SIG-M5 treated with dmso at 0.1 percent for 504 hours (cell line): ENCODE measurements around the gene ANKRD39.

ENCODE experiments used
- DNase-seq: peaks from one replicate; lab custom pipeline; 2025; ENCODE audit not compliant: unreplicated experiment; lab: John Stamatoyannopoulos, UW

Gene ANKRD39

DNA sequence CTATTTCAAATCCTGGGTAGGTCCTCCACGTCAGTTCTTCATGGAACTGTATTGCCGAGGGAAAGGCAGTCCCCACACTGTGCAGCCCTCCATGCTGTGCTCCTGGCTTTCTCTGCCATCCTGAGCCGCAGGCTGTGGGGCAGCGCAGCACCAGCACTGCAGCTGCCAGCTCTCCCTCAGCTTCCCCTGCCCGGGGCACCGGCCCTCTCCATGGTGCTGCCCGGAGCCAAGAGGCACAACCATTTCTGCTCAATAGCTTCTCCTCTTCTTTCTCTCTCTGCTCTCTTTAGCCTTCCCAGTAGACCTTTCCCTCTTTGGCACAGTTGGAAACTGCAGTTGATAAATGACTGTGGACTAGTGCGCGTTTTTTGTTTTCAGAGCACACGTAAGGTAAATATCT is 26.1 kb downstream of the ANKRD39 start:
- no peak for DNase-seq

DNA sequence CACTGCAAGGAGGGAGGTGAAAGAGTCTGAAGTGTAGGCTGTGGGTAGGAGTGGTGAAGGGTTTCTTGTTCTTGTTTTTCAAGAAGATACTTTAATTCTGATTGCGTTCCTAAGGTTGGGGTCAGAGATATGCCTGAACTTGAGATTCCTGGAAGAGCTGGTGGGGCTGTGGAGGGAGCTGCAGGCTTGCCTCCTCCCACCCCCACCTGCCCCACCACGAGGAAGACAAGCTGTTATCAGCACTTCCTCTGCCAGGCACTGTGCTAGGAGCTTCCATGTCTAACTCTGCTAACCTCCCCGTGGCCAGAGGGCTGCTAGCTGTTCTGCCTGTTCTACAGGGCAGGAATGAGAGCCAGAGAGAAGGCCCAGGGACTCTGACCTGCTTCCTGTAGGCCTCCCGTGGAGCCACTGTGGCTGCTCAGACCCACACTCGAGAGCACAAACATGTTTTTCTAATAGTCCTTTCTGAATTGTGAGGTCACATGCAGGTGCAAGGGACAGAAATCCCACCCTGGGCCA is 27.7 kb downstream of the ANKRD39 start:
- no peak for DNase-seq

DNA sequence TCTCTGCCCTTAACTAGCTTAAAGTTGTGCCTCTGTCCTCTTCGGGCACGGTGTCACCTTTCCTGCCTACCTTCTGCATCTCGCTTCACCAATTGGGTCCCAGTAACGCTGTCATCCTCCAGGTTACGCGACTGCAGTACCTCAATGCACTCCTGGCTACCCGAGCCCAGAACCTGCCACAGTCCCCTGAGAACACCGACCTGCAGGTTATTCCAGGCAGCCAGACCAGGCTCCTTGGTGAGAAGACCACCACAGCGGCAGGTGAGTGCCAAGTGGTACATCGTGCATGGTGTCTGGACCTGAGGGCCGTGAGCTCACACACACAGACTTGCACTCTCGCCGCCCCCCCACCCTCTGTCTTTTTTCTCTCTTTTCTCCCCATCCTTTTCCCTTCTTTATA is 28.9 kb downstream of the ANKRD39 start:
- no peak for DNase-seq

DNA sequence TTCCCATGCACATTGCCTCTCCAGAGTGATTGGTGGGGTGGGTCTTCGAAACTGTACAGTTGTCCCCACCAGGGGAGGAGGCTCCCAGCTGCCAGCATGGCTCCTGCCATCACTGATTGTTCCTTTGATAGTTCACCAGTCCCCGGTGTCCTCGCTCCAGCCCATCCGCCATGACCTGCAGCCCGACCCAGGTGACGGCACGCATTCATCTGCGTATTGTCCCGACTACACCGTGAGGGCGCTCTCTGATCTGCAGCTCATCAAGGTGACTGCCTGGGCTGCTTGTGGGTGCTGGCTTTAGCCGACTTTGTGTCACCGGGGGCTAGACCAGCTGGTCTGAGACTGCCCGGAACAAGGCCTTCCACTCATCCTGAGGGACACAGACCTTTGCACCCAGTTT is 29.4 kb downstream of the ANKRD39 start:
- DNase-seq, result no peak

DNA sequence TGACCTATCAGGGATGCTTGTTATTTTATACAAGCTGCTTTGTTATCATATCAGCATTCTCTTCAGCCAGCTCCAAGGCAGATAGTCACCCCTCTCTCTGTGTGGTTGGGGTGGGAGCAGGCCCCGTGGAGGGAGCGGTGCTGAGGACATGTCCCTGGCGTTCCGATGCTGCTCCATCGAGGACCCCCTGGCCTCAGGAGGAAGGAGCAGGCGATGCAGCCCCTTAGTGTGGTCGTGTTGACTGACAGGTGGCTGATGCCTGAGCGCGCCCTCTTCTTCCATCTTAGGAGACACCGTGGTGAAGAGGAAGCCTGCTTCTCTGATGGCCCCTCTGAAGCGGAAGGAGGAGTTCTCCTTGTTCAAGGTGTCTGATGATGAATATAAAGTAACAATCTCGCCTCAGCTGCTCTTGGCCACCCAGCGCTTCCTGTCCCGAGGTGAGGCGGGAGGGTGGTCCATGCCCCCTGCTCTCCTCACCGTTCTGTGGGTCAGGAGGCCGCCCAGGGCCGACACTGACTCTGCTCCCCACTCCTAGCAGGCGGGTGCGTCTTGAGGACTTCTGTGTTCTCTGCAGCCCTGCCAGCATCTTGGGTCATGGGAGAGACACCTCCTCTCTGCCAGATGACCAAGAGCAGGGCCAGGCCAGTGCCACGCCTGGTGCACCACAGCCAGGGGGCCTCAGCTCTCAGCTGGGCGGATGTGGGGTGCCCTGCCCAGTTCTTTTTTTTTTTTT is 31.1 kb downstream of the ANKRD39 start:
- no peak for DNase-seq

DNA sequence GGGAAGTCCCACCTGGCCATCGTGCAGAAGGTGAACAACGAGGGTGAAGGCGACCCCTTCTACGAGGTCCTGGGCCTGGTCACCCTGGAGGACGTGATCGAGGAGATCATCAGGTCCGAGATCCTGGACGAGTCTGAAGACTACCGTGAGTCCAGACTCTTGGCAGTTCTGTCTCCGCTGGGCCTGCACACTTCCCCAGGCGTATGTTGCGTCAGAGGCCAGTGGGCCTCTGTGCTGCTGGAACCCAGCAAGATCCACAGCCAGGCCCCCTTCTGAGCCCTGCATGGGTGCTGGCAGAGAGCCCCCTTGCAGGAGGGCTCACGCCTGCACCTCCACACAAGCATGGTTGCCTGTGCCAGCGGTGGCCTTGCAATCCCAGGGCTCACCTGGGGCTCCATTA is 32.8 kb downstream of the ANKRD39 start:
- no peak for DNase-seq

DNA sequence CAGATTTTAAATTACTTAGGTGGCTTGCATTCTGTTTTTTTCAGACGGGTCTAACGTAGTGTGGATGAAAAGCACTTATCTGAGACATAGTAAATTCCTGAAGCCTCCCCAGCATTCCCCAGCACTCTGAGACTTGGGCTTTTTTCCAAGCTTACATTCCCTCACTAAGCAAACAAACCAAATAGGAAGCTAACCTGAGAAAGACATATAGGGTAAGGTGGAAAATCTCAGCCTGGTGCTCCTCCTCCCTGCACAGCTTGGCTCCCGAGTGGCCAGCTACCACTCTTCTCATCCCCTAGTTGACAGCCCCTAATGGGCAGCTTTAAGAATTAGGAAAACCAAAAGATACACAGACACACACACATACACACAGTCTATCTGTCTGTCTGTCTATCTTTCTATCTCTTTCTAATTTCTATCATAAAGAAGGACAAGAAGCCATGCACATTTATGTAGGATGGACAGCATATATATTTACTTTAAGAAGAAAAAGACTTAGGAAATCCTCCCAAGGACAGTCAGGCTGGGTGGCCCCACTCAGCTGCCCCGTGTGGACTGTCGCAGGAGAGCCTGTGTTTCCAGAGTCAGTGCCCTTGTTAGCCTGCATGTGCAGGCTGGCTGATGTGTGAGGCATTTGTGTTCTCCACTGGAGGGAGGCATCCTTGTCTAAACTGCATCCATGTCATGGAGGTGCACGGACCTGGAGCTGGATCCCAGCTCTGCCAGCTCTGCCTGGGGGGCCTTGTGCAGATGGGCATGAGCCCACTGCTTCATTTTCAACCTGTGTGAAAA is 33.5 kb downstream of the ANKRD39 start:
- DNase-seq, result no peak

DNA sequence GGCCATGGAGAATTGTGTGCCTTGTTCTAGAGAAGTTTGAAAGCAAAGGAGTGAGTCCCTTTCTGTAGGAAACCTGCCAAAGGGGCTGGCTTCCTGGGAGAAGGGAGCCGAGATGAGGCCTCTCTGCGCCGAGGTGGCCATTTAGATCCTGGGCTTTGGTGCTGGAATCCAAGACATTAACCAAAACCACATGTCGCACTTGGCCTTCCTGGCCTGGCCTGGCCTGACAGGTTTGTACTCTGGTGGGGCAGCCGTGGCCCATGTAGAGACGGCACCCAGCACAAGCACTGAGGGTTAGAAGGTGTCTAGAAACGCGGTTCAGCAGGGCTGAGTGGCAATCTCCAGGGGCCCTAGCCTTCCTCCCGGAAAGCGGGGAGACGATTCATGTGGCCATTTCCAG is 34.6 kb downstream of the ANKRD39 start:
- no peak for DNase-seq

DNA sequence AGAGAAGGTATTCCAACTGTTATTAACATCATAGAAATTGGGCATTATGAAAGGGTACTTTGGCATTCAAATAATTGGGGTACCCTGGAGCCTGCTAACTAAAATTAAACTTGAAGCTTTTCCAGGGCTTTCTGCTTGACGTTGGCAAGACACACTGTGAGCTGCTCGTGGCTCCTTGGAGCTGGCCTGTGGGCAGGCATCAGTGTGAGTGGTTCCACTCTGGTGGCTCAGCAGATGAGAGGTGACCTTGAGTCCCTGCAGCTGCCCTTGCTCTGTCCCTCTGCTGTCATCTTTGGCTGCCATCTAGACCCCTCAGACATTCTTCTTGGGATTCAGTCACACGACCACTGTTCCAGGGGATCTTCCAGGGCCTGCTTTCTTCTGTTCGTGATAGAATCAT is 35.0 kb downstream of the ANKRD39 start:
- DNase-seq, result no peak

DNA sequence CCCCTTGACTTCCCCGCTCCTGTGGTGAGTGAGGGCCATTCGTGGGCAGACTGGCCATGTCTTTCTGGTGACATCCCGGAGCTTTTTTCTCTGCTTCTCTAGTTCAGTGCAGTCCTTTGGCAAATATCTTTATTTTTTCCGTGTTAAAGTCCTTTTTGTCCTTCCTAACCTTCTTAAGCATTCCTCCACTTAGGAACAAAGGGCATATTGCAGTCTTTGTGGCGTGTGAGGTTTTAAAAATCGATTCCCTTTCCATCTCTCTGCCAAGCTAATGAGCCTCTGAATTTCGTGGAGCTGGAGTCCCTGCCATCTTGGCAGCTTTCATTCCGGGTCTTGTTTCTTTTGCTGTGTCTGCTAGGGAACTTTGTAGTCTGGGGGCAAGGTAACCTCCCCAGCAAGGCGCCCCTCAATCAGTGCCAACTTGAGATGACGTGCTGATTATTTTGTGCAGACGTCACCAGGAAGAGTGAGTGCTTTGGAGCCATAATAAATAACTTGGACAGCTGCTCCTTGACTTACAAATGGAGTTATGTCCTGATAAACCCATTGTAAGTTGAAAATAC is 36.6 kb downstream of the ANKRD39 start:
- no peak for DNase-seq

DNA sequence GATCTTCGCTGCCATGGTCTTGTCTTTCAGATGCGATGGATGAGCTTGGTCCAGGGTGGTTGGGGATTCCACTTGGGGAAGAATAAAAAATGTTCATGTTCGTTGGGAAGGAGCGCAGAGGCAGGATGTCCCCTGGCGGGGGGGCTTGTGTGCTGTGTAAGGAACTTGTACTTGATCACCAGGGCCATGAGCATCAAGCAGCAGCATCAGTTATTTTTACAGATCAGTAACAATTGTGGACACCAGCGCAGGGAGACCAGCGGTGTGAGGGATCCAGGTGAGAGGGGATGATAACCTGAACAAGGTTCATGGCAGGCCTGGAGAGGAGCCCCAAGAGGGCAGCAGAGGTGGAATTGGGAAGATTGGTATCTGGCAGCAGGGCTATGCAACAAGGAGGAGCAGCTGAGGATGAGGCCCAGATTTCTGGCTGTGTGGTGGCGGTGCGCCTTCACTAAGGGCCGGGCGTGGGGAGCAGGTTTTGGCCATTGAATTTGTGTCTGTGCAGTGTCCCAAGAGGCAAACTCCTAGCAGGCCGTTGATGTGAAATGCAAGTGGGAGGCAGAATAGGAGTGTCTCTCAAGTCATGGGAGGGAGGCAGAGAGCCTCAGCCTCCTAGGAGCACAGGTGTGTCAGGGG is 37.8 kb downstream of the ANKRD39 start:
- no peak for DNase-seq

DNA sequence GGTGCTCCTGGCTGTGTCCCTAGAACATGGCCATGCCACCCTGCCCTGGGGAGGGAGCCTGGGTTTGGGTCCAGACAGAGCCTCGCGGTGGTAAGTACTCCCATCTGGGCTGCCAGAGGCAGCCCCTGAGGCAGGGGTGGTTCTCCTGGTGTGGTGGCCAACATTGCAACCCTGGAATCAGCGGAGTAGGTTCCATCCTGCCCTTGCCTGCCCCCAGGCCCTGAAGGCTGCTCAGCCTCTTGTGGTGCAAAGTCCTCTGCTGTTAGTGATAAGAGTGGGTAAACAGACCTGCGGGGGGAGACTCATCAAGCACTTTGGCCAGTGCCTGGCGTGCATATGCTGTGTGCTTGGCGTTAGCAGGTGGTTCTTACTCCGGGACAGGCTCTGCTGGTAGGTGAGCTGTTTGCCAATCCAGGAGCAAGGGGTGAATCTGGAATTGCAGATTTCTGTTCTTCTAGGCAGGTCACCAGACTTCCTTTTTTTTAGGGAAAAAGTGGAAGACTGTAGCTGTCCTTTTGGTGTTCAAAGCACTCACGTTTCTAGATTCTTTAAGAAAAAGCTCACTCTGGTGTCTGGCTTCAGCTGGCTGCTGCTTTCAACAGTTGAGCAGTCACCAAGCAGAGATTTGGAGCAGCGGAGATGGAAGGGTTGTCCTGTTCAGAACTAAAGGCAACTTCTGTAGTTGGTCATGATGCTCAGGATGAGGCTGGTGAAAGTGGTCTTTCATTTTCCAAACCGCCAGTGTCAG is 38.5 kb downstream of the ANKRD39 start:
- DNase-seq, result no peak

DNA sequence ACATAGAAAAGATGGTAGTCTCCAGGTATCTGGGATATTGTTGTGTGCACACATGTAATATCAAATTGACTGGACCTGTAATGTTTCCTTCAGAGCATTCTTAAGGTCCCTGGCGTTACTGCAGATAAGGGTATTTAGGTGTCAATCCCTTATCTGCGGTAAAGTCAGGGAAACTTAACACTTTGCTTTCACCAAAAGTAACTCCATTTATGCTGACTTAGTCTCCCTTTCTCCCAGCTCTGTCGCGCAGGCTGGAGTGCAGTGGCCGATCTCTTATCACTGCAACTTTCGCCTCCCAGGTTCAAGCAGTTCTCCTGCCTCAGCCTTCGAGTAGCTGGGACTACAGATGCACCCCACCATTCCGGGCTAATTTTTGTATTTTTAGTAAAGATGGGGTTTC is 39.9 kb downstream of the ANKRD39 start:
- DNase-seq, result no peak

DNA sequence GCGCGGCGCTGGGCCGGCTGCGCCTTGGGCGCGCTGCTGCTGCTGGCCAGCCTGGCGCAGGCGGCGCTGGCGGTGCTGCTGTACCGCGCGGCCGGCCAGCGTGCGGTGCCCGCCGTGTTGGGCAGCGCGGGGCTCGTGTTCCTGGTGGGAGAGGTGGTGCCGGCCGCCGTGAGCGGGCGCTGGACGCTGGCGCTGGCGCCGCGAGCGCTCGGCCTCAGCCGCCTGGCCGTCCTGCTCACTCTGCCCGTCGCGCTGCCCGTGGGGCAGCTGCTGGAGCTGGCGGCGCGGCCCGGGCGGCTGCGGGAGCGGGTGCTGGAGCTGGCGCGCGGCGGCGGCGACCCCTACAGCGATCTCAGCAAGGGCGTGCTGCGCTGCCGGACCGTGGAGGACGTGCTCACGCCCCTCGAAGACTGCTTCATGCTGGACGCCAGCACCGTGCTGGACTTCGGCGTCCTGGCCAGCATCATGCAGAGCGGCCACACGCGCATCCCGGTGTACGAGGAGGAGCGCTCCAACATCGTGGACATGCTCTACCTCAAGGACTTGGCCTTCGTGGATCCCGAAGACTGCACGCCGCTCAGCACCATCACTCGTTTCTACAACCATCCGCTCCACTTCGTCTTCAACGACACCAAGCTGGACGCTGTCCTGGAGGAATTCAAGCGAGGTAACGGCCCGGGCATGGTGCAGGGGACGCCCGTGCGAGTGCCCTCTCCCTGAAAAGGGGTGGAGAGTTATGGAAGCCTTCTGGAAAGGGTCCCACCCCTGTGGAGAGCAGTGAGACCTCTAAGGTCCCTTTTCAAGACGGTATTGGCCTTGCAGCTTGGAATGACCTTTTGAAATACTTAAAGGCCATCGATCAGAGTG is 40.7 kb downstream of the ANKRD39 start:
- DNase-seq, result peak; percentile 29

DNA sequence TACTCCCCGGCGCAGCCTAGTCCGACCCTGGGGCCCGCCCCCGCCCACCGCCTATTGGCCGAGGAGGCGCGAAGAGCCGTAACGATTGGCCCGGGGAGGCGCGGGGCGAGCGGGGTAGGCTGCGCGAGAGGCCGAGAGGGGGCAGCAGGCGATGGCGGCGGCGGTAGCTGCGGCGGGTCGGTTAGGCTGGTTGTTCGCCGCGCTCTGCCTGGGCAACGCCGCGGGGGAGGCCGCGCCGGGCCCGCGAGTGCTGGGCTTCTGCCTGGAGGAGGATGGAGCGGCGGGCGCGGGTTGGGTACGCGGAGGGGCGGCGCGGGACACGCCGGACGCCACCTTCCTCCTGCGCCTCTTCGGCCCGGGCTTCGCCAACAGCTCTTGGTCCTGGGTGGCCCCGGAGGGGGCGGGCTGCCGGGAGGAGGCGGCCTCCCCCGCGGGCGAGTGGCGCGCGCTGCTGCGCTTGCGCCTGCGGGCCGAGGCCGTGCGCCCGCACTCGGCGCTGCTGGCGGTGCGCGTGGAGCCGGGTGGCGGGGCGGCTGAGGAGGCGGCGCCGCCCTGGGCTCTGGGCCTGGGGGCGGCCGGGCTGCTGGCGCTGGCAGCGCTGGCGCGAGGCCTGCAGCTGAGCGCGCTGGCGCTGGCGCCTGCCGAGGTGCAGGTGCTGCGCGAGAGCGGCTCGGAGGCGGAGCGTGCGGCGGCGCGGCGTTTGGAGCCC is 41.5 kb downstream of the ANKRD39 start, which contains the start of gene CNNM3:
CNNM3 (plus strand) TSS at position 142 of the 709 bp plus-strand sequence; CDS start at position 152, 10 bp downstream.
- DNase-seq, result peak; percentile 93

DNA sequence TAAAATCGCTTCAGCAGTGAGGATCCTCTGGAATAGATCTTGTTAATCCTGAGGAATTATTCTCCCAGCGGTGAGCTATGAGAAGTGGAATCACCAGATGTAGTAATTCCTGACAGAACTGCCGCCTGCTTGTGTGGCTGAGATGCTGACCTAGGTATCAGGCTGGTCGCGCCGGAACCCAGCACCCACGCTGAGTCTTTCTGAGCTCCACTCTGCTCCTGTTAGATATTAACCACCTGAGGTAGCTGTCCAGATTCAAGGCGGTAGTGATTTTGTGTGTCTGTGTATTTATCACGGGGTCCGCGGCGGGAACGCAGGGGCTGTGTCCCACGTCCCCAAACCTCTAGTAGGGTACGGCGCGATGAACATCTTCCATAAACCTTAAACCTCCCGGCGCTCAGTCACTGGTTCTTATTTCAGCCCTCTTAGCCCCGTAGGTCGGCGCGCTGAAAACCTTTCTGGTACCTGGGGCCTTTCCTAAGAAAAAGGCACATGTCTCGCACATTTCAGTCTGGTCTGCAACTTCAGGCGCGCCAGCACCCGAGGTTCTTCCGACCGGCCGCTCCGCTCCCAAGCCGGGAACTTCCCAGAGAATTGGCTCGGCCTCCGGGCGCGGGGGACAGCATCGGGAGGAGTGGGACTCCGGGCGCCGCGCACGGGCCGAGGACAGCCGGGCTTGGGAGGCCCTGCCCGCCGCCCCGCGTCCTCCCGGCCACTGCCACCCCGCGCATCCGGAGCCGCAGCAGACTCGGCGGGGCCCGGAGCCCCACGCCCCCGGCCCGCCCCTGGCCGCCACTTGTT is 42.3 kb downstream of the ANKRD39 start:
- peak; percentile 35 for DNase-seq

DNA sequence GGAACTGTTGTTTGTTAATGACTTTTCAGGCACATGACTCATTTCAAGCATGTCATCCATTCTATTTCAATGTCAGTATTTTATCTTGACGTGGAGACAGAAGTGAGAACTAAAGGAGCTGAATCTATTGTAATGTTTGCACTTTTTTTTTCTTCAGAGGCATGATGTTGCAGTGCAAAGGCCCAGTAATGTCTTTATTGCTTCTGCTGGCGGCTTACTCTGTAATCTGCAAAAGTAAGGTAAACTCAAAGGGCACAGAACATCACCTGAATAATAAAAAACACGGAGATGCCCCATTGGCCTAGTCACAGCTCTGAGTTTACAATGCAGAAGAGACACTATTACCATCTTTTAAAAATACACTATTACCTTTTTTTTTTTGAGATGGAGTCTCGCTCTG is 44.2 kb downstream of the ANKRD39 start:
- no peak for DNase-seq

DNA sequence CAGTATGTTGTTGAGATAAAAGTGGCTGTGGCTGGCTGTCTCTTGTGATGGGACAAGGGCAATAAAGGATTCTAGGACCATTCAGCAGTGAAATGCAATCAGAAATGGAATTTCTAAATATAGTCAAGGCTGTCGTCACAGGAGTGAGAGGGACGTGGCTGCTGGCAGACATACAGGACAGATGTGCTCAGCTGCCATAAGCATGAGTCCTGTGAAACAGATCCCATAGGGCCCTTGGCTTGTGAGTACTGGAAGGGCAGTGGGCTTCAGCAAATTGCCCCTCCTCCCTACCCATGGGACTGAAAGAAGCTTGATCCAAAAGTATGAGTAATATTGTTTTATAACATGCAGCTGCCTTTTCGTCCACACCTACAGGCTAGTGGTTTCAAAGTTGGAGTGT is 45.9 kb downstream of the ANKRD39 start:
- DNase-seq, result no peak
